Thyroid gland (tissue), 4 donors: Measurements from ENCODE around the gene SEMA5B. TPM values are rescaled to one million over a fixed set of nuclear protein-coding genes. Genes with fewer than 3 reads are reported as not detected.

Source experiments
- DNase-seq, 2 donors: peaks; one replicate each; pipeline ENCODE4 v3.0.0-alpha.2; 2019
- H3K27ac ChIP-seq, 3 donors: fragments of 200-600 bp; sonication (generic); 1 replicate in 2 of 3; 2 replicates in 1 of 3; pipeline ENCODE4 v1.5.1; 2016 to 2019; ENCODE audit warnings: mild to moderate bottlenecking in 1 of 3, moderate library complexity in 1 of 3
- H3K27me3 ChIP-seq: fragments of 200-600 bp; sonication (generic); one replicate; pipeline ENCODE4 v1.5.1; 2019
- H3K36me3 ChIP-seq, 2 donors: fragments of 200-600 bp; sonication (generic); one replicate each; pipeline ENCODE4 v1.5.1; 2016 to 2019
- H3K4me1 ChIP-seq, 2 donors: fragments of 200-600 bp; sonication (generic); one replicate each; pipeline ENCODE4 v1.5.1; 2017 to 2019
- H3K4me3 ChIP-seq, 3 donors: fragments of 200-600 bp; sonication (generic); replicated peaks in 1 of 3; 1 replicate in 2 of 3; 2 replicates in 1 of 3; pipeline ENCODE4 v1.5.1; 2016; ENCODE audit warnings: mild to moderate bottlenecking in 1 of 3
- H3K9me3 ChIP-seq: fragments of 200-600 bp; sonication (generic); one replicate; pipeline ENCODE4 v1.5.1; 2017
- CTCF ChIP-seq, 6 experiments: fragments of 200-600 bp in 3 of 6; fragments of 450-650 bp in 3 of 6; sonication (generic) in 3 of 6; IDR thresholded peaks; one replicate each; pipeline ENCODE4 v1.5.1; 2016 to 2019; ENCODE audit warnings: antibody characterized with exemption in 6 of 6, mild to moderate bottlenecking in 2 of 6, inconsistent platforms in 1 of 6, moderate library complexity in 1 of 6
- POLR2A ChIP-seq, 2 donors: fragments of 450-650 bp; IDR thresholded peaks; one replicate each; pipeline ENCODE4 v1.6.1; 2017; ENCODE audit warnings: antibody characterized with exemption in 2 of 2, mild to moderate bottlenecking in 2 of 2, moderate library complexity in 1 of 2
- WGBS, 2 donors: methylation state at CpG; one replicate each; pipeline ENCODE4 v1.1.5; 2017; 5-methylcytosine and 5-hydroxymethylcytosine counted together
- intact Hi-C: fragments of 100-400 bp; cut with DNase I; formaldehyde crosslinking; loops from one replicate; pipeline ENCODE4 v1.15.1; 2023
- total RNA-seq, 4 donors: library from RNA; depleted of rRNA; stranded (reverse); fragments of >200 nt; gene quantifications; one replicate each; pipeline ENCODE4 v1.2.3, GENCODE V29; 2016

Gene SEMA5B
- total RNA-seq, 4 donors from 2014 or later = 0.56 to 5.3 (median 0.63) TPM

- TF ChIP-seq POLR2A (IDR thresholded peaks at IDR 0.05) (no peak), CTCF (IDR thresholded peaks at IDR 0.05) (no peak)
- Histone ChIP-seq H3K9me3 (no peaks in the 10 kb centered on the region), H3K27ac (no peak overlapping the region), H3K36me3 (no peaks in the 10 kb centered on the region), H3K4me1 (peaks cover 8 to 21% of the 10 kb centered on the region in 2 donors), H3K4me3 (no peak overlapping the region), H3K27me3 (no peaks in the 10 kb centered on the region)
- no peak for DNase-seq
- intact Hi-C loops = no loop called here
Measured at GRCh38 chr3:122966045-122966444, 61.5 kb downstream of the SEMA5B start.

- TF ChIP-seq CTCF (IDR thresholded peaks at IDR 0.05) = no peak
- no peak for TF ChIP-seq POLR2A (IDR thresholded peaks at IDR 0.05)
- 45 to 63% methylated on average over 2 of the region's 2 CpGs for WGBS, 2 donors
- no peak overlapping the region for H3K4me3 ChIP-seq
Measured at GRCh38 chr3:122964811-122965210, 62.8 kb downstream of the SEMA5B start.

GRCh38 chr3:122962149-122962548 lies 65.4 kb downstream of the SEMA5B start:
- no peak for DNase-seq
- Histone ChIP-seq H3K4me1 (no peaks in the 10 kb centered on the region), H3K36me3 (no peaks in the 10 kb centered on the region), H3K27me3 (no peaks in the 10 kb centered on the region), H3K27ac (no peak overlapping the region), H3K4me3 (no peak overlapping the region), H3K9me3 (no peaks in the 10 kb centered on the region)
- intact Hi-C loops = no loop called here
- TF ChIP-seq CTCF (IDR thresholded peaks at IDR 0.05) (no peak), POLR2A (IDR thresholded peaks at IDR 0.05) (no peak)
- WGBS, 2 donors = 74 to 76% methylated on average over 9 of the region's 9 CpGs

More at GRCh38 chr3:122964811-122965210, 62.8 kb downstream of the SEMA5B start:
- Histone ChIP-seq H3K36me3 (no peaks in the 10 kb centered on the region), H3K4me1 (peaks cover 4 to 9% of the 10 kb centered on the region in 2 donors), H3K9me3 (no peaks in the 10 kb centered on the region), H3K27ac (no peak overlapping the region), H3K27me3 (no peaks in the 10 kb centered on the region)
- intact Hi-C loops = no loop called here
- DNase-seq = no peak

- H3K36me3 ChIP-seq = no peaks in the 10 kb centered on the region
- TF ChIP-seq CTCF (IDR thresholded peaks at IDR 0.05) = no peak
- TF ChIP-seq POLR2A (IDR thresholded peaks at IDR 0.05) = no peak
- intact Hi-C loops = no loop called here
- no peaks in the 10 kb centered on the region for H3K4me1 ChIP-seq
- 84 to 95% methylated on average over 4 of the region's 4 CpGs for WGBS, 2 donors
- DNase-seq = no peak
- H3K4me3 ChIP-seq = no peak overlapping the region
- no peaks in the 10 kb centered on the region for H3K9me3 ChIP-seq
- H3K27me3 ChIP-seq = no peaks in the 10 kb centered on the region
- H3K27ac ChIP-seq = no peak overlapping the region
Measured at GRCh38 chr3:122961146-122961545, 66.4 kb downstream of the SEMA5B start.

- H3K27me3 ChIP-seq = no peaks in the 10 kb centered on the region
- intact Hi-C loops = no loop called here
Measured at GRCh38 chr3:122960652-122961051, 66.9 kb downstream of the SEMA5B start.

More at GRCh38 chr3:122960652-122961051, 66.9 kb downstream of the SEMA5B start:
- 90 to 94% methylated on average over 4 of the region's 4 CpGs for WGBS, 2 donors
- Histone ChIP-seq H3K36me3 (no peaks in the 10 kb centered on the region), H3K4me1 (no peaks in the 10 kb centered on the region), H3K4me3 (no peak overlapping the region), H3K9me3 (no peaks in the 10 kb centered on the region), H3K27ac (no peak overlapping the region)
- no peak for DNase-seq
- no peak for TF ChIP-seq CTCF (IDR thresholded peaks at IDR 0.05)
